SU-DHL-6 (cell line): Measurements from ENCODE around the gene FUT1.

ENCODE experiments used
- H2AFZ ChIP-seq: fragments of 200-600 bp; sonication (generic); 2 replicates; pipeline ENCODE4 v1.6.1; 2014; ENCODE audit warnings: low read depth, mild to moderate bottlenecking, moderate library complexity, mixed read lengths, antibody characterized with exemption, low read length; ENCODE audit not compliant: severe bottlenecking
- H3F3A ChIP-seq: fragments of 200-600 bp; shearing (Covaris generic); 2 replicates; pipeline ENCODE4 v1.6.0; 2016; ENCODE audit warnings: antibody characterized with exemption, mild to moderate bottlenecking; ENCODE audit not compliant: insufficient read depth
- H3K27ac ChIP-seq: fragments of 200-600 bp; sonication (generic); 2 replicates; pipeline ENCODE4 v1.5.1; 2016; ENCODE audit warnings: low read depth, mild to moderate bottlenecking, low read length, moderate library complexity, mixed read lengths
- H3K27me3 ChIP-seq: fragments of 200-600 bp; sonication (generic), shearing (Covaris generic); 2 replicates; pipeline ENCODE4 v1.6.0; 2014; ENCODE audit warnings: mild to moderate bottlenecking, low read length
- H3K36me3 ChIP-seq: fragments of 200-600 bp; sonication (generic); 2 replicates; pipeline ENCODE4 v1.6.1; 2014; ENCODE audit warnings: mild to moderate bottlenecking, low read length, mixed read lengths
- H3K4me2 ChIP-seq: fragments of 300-600, 200-600 bp; shearing (Covaris generic), sonication (generic); 2 replicates; pipeline ENCODE4 v1.6.0; 2014; ENCODE audit warnings: low read length, low read depth, mild to moderate bottlenecking; ENCODE audit not compliant: poor library complexity, severe bottlenecking
- H3K4me3 ChIP-seq: fragments of 200-600 bp; sonication (generic); 2 replicates; pipeline ENCODE4 v1.5.1; 2014; ENCODE audit warnings: antibody characterized with exemption, low read length, mild to moderate bottlenecking, mixed read lengths; ENCODE audit not compliant: insufficient read depth, poor library complexity, severe bottlenecking
- H3K79me2 ChIP-seq: fragments of 200-600 bp; sonication (generic); 2 replicates; pipeline ENCODE4 v1.6.1; 2014; ENCODE audit warnings: mild to moderate bottlenecking, low read length, moderate library complexity; ENCODE audit not compliant: insufficient read depth
- H3K9ac ChIP-seq: fragments of 200-600 bp; sonication (generic); 2 replicates; pipeline ENCODE4 v1.7.0; 2014; ENCODE audit warnings: mild to moderate bottlenecking, low read length
- H3K9me2 ChIP-seq: fragments of 200-600 bp; sonication (generic); replicated peaks from 2 replicates; pipeline ENCODE4 v1.6.1; 2014; ENCODE audit warnings: low read length; ENCODE audit not compliant: insufficient read depth
- H3K9me3 ChIP-seq: fragments of 200-600 bp; sonication (generic); 2 replicates; pipeline ENCODE4 v1.6.1; 2014; ENCODE audit warnings: low read length, mixed read lengths; ENCODE audit not compliant: insufficient read depth
- H4K20me1 ChIP-seq: fragments of 200-600 bp; sonication (generic); 2 replicates; pipeline ENCODE4 v1.6.1; 2014; ENCODE audit warnings: low read depth, mild to moderate bottlenecking, antibody characterized with exemption, low read length, moderate library complexity, mixed read lengths
- CTCF ChIP-seq: fragments of 200-600 bp; sonication (generic); IDR thresholded peaks from one replicate; pipeline ENCODE4 v1.5.1; 2017; ENCODE audit warnings: antibody characterized with exemption, mild to moderate bottlenecking, low read length, moderate library complexity; ENCODE audit not compliant: insufficient read depth, poor library complexity, severe bottlenecking
- EZH2phosphoT487 ChIP-seq: fragments of 200-600 bp; sonication (generic), shearing (Covaris generic); conservative IDR thresholded peaks from 2 replicates; pipeline ENCODE4 v1.6.1; 2018; ENCODE audit warnings: mild to moderate bottlenecking, antibody characterized with exemption, low read length, moderate library complexity, mixed read lengths

The FUT1 gene

GRCh38 chr19:48726556-48726955 is 25.9 kb downstream of the FUT1 start:
- H3K9me3 ChIP-seq, result no peaks in the 10 kb centered on the region
- H3F3A ChIP-seq, result peaks cover 5% of the 10 kb centered on the region; the same call in 1 of the 2 replicates
- no peak overlapping the region for H3K27ac ChIP-seq

DNA sequence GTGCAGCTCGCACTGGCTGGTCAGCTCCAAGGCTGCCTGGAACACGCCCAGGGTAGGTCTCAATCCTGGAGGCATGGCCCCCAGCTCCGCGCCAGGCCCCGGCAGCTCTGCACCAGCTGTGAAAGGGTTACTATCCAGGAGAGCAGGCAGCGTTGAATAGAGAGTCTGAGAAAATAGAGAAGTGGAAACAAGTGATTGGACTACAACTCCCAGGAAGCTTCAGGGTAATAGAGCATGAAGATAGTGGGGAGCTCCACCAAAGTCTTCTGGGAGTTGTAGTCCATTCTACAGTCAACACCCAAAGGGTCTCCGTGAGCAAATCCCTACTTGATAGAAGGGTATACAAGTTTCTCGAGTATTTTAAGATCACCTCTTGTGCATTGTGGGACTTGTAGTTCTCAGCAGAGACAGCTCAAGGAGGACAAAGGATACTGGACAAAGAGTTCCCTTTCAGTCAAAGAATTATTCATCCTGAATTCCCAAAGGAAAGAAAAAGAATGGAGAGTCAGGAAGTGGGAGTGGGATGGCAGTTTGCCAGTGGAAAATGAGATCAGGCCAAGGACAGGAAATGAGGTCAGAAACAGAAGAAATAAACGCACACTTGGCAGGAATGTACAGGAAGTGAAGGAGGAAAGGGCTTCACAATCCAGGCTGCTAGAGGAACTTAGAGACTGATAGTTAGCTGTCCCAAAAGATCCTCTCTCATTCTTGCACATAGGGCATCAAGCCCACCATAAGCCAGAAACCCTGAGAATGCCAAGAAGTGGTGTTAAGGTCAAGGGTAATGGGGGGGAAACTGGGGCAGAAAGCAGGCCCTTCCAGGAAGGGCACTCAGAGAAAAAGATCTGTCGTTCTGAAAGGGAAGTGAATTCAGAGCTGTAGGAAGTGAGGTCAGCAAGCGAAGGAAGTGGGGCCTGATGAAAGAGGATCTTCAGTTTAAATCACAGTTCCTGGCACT is 27.4 kb downstream of the FUT1 start:
- TF ChIP-seq EZH2phosphoT487 (no peak), CTCF (no peak)
- Histone ChIP-seq H3K9ac (no peak overlapping the region), H3K79me2 (no peaks in the 10 kb centered on the region), H3K27ac (peak overlapping the region; percentile 47), H3K9me3 (no peaks in the 10 kb centered on the region), H3K36me3 (no peaks in the 10 kb centered on the region), H3K9me2 (no peaks in the 10 kb centered on the region), H4K20me1 (no peaks in the 10 kb centered on the region), H2AFZ (peak overlapping the region; percentile 92), H3K4me3 (no peak overlapping the region), H3F3A (peaks cover 5% of the 10 kb centered on the region; the same call in 1 of the 2 replicates), H3K27me3 (no peaks in the 10 kb centered on the region), H3K4me2 (peak overlapping the region; percentile 16)

More at GRCh38 chr19:48726556-48726955, 25.9 kb downstream of the FUT1 start:
- Histone ChIP-seq H3K4me2 (no peak overlapping the region), H3K9me2 (no peaks in the 10 kb centered on the region), H3K27me3 (no peaks in the 10 kb centered on the region), H4K20me1 (no peaks in the 10 kb centered on the region), H3K79me2 (no peaks in the 10 kb centered on the region), H3K9ac (no peak overlapping the region), H3K36me3 (no peaks in the 10 kb centered on the region), H3K4me3 (no peak overlapping the region), H2AFZ (peak overlapping the region; percentile 57)
- TF ChIP-seq EZH2phosphoT487, result no peak
- TF ChIP-seq CTCF, result no peak

GRCh38 chr19:48722196-48722708 is 30.2 kb downstream of the FUT1 start:
- H3K4me3 ChIP-seq, result no peak overlapping the region
- TF ChIP-seq CTCF (no peak), EZH2phosphoT487 (no peak)
- H3K9ac ChIP-seq, result no peak overlapping the region
- peaks cover 5% of the 10 kb centered on the region; the same call in 1 of the 2 replicates for H3F3A ChIP-seq
- H3K4me2 ChIP-seq, result no peak overlapping the region
- H3K27ac ChIP-seq, result no peak overlapping the region
- no peaks in the 10 kb centered on the region for H3K36me3 ChIP-seq
- H4K20me1 ChIP-seq, result no peaks in the 10 kb centered on the region
- H3K27me3 ChIP-seq, result no peaks in the 10 kb centered on the region
- H2AFZ ChIP-seq, result no peak overlapping the region
- no peaks in the 10 kb centered on the region for H3K9me3 ChIP-seq
- no peaks in the 10 kb centered on the region for H3K79me2 ChIP-seq
- H3K9me2 ChIP-seq, result no peaks in the 10 kb centered on the region
